ENCODE results near the gene TIE1. TPM values are rescaled to one million over a fixed set of nuclear protein-coding genes. Genes with fewer than 3 reads are reported as not detected.

TIE1 gene
- polyA plus RNA-seq, 3 donors, result 0.16 TPM; not detected in 2

GRCh38 chr1:43357251-43357650 lies 56.5 kb downstream of the TIE1 start:
- intact Hi-C loops (cut with micrococcal nuclease), result loop anchor here in 1 of 2 donors (5.0 kb wide), 1 partner anchor 35 kb away; no protein-coding TSS in a partner anchor
- Histone ChIP-seq H3K4me1 (ENCODE audit: control insufficient read depth in 1 of 2, insufficient read depth in 2 of 2, low read length in 2 of 2) (peaks cover 38 to 45% of the 10 kb centered on the region in 2 donors), H3K36me3 (replicated peaks in 1 of 2; ENCODE audit: control insufficient read depth in 1 of 2, insufficient read depth in 2 of 2, low read length in 2 of 2) (peaks cover 15 to 24% of the 10 kb centered on the region in 2 donors), H3K27me3 (ENCODE audit: control insufficient read depth in 2 of 2, insufficient read depth in 2 of 2, low read length in 2 of 2) (no peaks in the 10 kb centered on the region), H3K9ac (ENCODE audit: insufficient read depth, low read length, poor library complexity, severe bottlenecking) (no peak overlapping the region), H3K4me3 (replicated peaks in 1 of 3; ENCODE audit: low read depth in 2 of 3, low read length in 3 of 3) (no peak overlapping the region), H3K9me3 (replicated peaks in 1 of 2; ENCODE audit: control insufficient read depth in 1 of 2, insufficient read depth in 1 of 2, low read length in 2 of 2) (no peaks in the 10 kb centered on the region), H4K20me1 (ENCODE audit: insufficient read depth, low read length) (peaks cover 32% of the 10 kb centered on the region), H3K79me2 (ENCODE audit: insufficient read depth, low read length) (peaks cover 35% of the 10 kb centered on the region), H3K27ac (ENCODE audit: low read depth in 1 of 2, low read length in 2 of 2) (no peak overlapping the region), H2AFZ (ENCODE audit: insufficient read depth, low read depth, low read length, poor library complexity, severe bottlenecking) (no peak overlapping the region), H3K4me2 (replicated peaks; ENCODE audit: extremely low read depth, low read length, poor library complexity, severe bottlenecking) (no peak overlapping the region)
- TF ChIP-seq CTCF (IDR thresholded peaks at IDR 0.05), result no peak
- WGBS (ENCODE audit: insufficient coverage), result no CpG with 5 or more reads among the region's 4 CpGs
- Mint-ChIP-seq H3K9me3 (peaks cover 0 to 1% (median 0%) of the 10 kb centered on the region in 7 donors), H3K27me3 (ENCODE audit: low read depth in 3 of 3) (peaks cover 0 to 2% (median 0%) of the 10 kb centered on the region in 3 donors), H3K4me3 (no peak overlapping the region), H3K4me1 (peaks cover 48% of the 10 kb centered on the region), H3K36me3 (peaks cover 26 to 27% of the 10 kb centered on the region in 2 donors), H3K27ac (no peak overlapping the region)
- DNase-seq, result no peak

GRCh38 chr1:43358121-43358745 lies 57.5 kb downstream of the TIE1 start:
- TF ChIP-seq CTCF (IDR thresholded peaks at IDR 0.05), result peak; percentile 53
- H3K4me2 ChIP-seq (replicated peaks; ENCODE audit: extremely low read depth, low read length, poor library complexity, severe bottlenecking), result peak overlapping the region; percentile 93
- peaks cover 44% of the 10 kb centered on the region for H3K79me2 ChIP-seq (ENCODE audit: insufficient read depth, low read length)
- peaks cover 35% of the 10 kb centered on the region for H4K20me1 ChIP-seq (ENCODE audit: insufficient read depth, low read length)
- peak in 1 of 3 donors; percentile 58 for DNase-seq
- peaks cover 24 to 34% of the 10 kb centered on the region in 2 donors for H3K36me3 ChIP-seq (replicated peaks in 1 of 2; ENCODE audit: control insufficient read depth in 1 of 2, insufficient read depth in 2 of 2, low read length in 2 of 2)
- Mint-ChIP-seq H3K27me3 (ENCODE audit: low read depth in 3 of 3) (no peaks in the 10 kb centered on the region), H3K36me3 (peaks cover 35 to 36% of the 10 kb centered on the region in 2 donors), H3K27ac (peak overlapping the region; percentile 90 to 98 (median 93)), H3K4me1 (peaks cover 52% of the 10 kb centered on the region), H3K9me3 (peaks cover 0 to 1% (median 0%) of the 10 kb centered on the region in 7 donors), H3K4me3 (peak overlapping the region; percentile 87 to 97)
- under 1% methylated on average over 30 of the region's 33 CpGs for WGBS (ENCODE audit: insufficient coverage)
- H3K27me3 ChIP-seq (ENCODE audit: control insufficient read depth in 2 of 2, insufficient read depth in 2 of 2, low read length in 2 of 2), result no peaks in the 10 kb centered on the region
- no peaks in the 10 kb centered on the region for H3K9me3 ChIP-seq (replicated peaks in 1 of 2; ENCODE audit: control insufficient read depth in 1 of 2, insufficient read depth in 1 of 2, low read length in 2 of 2)
- peak overlapping the region; percentile 93 for H2AFZ ChIP-seq (ENCODE audit: insufficient read depth, low read depth, low read length, poor library complexity, severe bottlenecking)
- H3K4me1 ChIP-seq (ENCODE audit: control insufficient read depth in 1 of 2, insufficient read depth in 2 of 2, low read length in 2 of 2), result peaks cover 43 to 54% of the 10 kb centered on the region in 2 donors
- peak overlapping the region; percentile 81 to 88 (median 82) for H3K4me3 ChIP-seq (replicated peaks in 1 of 3; ENCODE audit: low read depth in 2 of 3, low read length in 3 of 3)
- peak overlapping the region; percentile 72 for H3K9ac ChIP-seq (ENCODE audit: insufficient read depth, low read length, poor library complexity, severe bottlenecking)
- H3K27ac ChIP-seq (ENCODE audit: low read depth in 1 of 2, low read length in 2 of 2), result peak overlapping the region; percentile 84 to 85
- intact Hi-C loops (cut with micrococcal nuclease), result loop anchor here (2.0 to 5.0 kb wide), 2 partner anchors 34 to 185 kb away; partner anchors contain the start of genes CFAP57 (in 1 of the 2) and EBNA1BP2 (in 1 of the 2)

All from CD14-positive monocyte (primary cell).